ENCODE data around the gene EIF4E. TPM values are rescaled to one million over a fixed set of nuclear protein-coding genes. Genes with fewer than 3 reads are reported as not detected.
"Not testable (repeated sequence)": the region's sequence is repeated elsewhere in the genome, so short reads cannot be mapped to it uniquely, and the experiment has no call there.

EIF4E gene
- total RNA-seq, 3 donors from 2014 or later = 69.0 to 97.2 (median 93.7) TPM

- Histone ChIP-seq H3K36me3 (no peaks in the 10 kb centered on the region), H3K4me3 (no peak overlapping the region), H3K9me3 (peaks cover 0 to 13% of the 10 kb centered on the region in 2 donors), H3K4me1 (no peaks in the 10 kb centered on the region), H3K27ac (no peak overlapping the region), H3K27me3 (no peaks in the 10 kb centered on the region)
- no peak for DNase-seq (ENCODE audit: low spot score in 2 of 2)
- TF ChIP-seq POLR2AphosphoS5 (IDR thresholded peaks at IDR 0.05) (no peak), CTCF (IDR thresholded peaks at IDR 0.05) (no peak), POLR2A (IDR thresholded peaks at IDR 0.05) (no peak)
- intact Hi-C loops (cut with DNase I; ENCODE audit: low total_unique reads) = no loop called here
These were observed 80.5 kb downstream of the EIF4E start for GRCh38 chr4:98848448-98848847.

- no peak for DNase-seq (ENCODE audit: low spot score in 2 of 2)
- intact Hi-C loops (cut with DNase I; ENCODE audit: low total_unique reads) = no loop called here
These were observed 83.0 kb downstream of the EIF4E start for GRCh38 chr4:98845960-98846359.

GRCh38 chr4:98842917-98843316 lies 86.0 kb downstream of the EIF4E start:
- H3K36me3 ChIP-seq; DNase-seq (ENCODE audit: low spot score in 2 of 2); H3K27ac ChIP-seq; intact Hi-C loops (cut with DNase I; ENCODE audit: low total_unique reads); H3K4me3 ChIP-seq; H3K27me3 ChIP-seq; H3K4me1 ChIP-seq: not testable (repeated sequence)
- H3K9me3 ChIP-seq = peaks cover 0 to 13% of the 10 kb centered on the region in 2 donors

More at GRCh38 chr4:98845960-98846359, 83.0 kb downstream of the EIF4E start:
- Histone ChIP-seq H3K4me1 (no peaks in the 10 kb centered on the region), H3K4me3 (no peak overlapping the region), H3K36me3 (no peaks in the 10 kb centered on the region), H3K27me3 (no peaks in the 10 kb centered on the region), H3K27ac (no peak overlapping the region), H3K9me3 (peaks cover 0 to 13% of the 10 kb centered on the region in 2 donors)
- TF ChIP-seq POLR2A (IDR thresholded peaks at IDR 0.05) (no peak), CTCF (IDR thresholded peaks at IDR 0.05) (no peak), POLR2AphosphoS5 (IDR thresholded peaks at IDR 0.05) (no peak)

GRCh38 chr4:98838977-98839618 lies 89.8 kb downstream of the EIF4E start:
- no peaks in the 10 kb centered on the region for H3K27me3 ChIP-seq
- no peaks in the 10 kb centered on the region for H3K36me3 ChIP-seq
- TF ChIP-seq CTCF (IDR thresholded peaks at IDR 0.05) (no peak), POLR2A (IDR thresholded peaks at IDR 0.05) (no peak), POLR2AphosphoS5 (IDR thresholded peaks at IDR 0.05) (no peak)
- H3K4me1 ChIP-seq = no peaks in the 10 kb centered on the region
- H3K9me3 ChIP-seq = no peaks in the 10 kb centered on the region
- H3K27ac ChIP-seq = no peak overlapping the region
- no peak for DNase-seq (ENCODE audit: low spot score in 2 of 2)
- no peak overlapping the region for H3K4me3 ChIP-seq
- intact Hi-C loops (cut with DNase I; ENCODE audit: low total_unique reads) = no loop called here

GRCh38 chr4:98838531-98838930 lies 90.4 kb downstream of the EIF4E start:
- Histone ChIP-seq H3K36me3 (no peaks in the 10 kb centered on the region), H3K9me3 (no peaks in the 10 kb centered on the region), H3K27ac (no peak overlapping the region), H3K4me3 (no peak overlapping the region), H3K27me3 (no peaks in the 10 kb centered on the region), H3K4me1 (no peaks in the 10 kb centered on the region)
- DNase-seq (ENCODE audit: low spot score in 2 of 2) = no peak
- intact Hi-C loops (cut with DNase I; ENCODE audit: low total_unique reads) = no loop called here
- TF ChIP-seq CTCF (IDR thresholded peaks at IDR 0.05) (no peak), POLR2AphosphoS5 (IDR thresholded peaks at IDR 0.05) (no peak), POLR2A (IDR thresholded peaks at IDR 0.05) (no peak)
